Transverse colon (tissue), 4 donors: Measurements from ENCODE around the gene PRDX3. TPM values are rescaled to one million over a fixed set of nuclear protein-coding genes. Genes with fewer than 3 reads are reported as not detected.

Experiments used
- DNase-seq: peaks from one replicate; pipeline ENCODE4 v3.0.0-alpha.2; 2019
- H3K27ac ChIP-seq, 4 donors: fragments of 200-600 bp; sonication (generic); 2 replicates each; pipeline ENCODE4 v1.5.1; 2016 to 2018; ENCODE audit warnings: inconsistent platforms in 4 of 4
- H3K27me3 ChIP-seq: fragments of 200-600 bp; sonication (generic); 2 replicates; pipeline ENCODE4 v1.5.1; 2017; ENCODE audit warnings: inconsistent platforms
- H3K36me3 ChIP-seq, 4 donors: fragments of 200-600 bp; sonication (generic); 2 replicates each; pipeline ENCODE4 v1.5.1; 2017 to 2019; ENCODE audit warnings: inconsistent platforms in 4 of 4
- H3K4me1 ChIP-seq, 4 donors: fragments of 200-600 bp; sonication (generic); 2 replicates each; pipeline ENCODE4 v1.5.1; 2017 to 2020; ENCODE audit warnings: inconsistent platforms in 4 of 4
- H3K4me3 ChIP-seq, 4 donors: fragments of 200-600 bp; sonication (generic); 1 replicate in 1 of 4; 2 replicates in 3 of 4; pipeline versions ENCODE4 v1.5.1 to v1.6.1; 2017 to 2019; ENCODE audit warnings: inconsistent platforms in 4 of 4
- H3K9me3 ChIP-seq, 2 donors: fragments of 200-600 bp; sonication (generic); 2 replicates each; pipeline ENCODE4 v1.5.1; 2017 to 2019; ENCODE audit warnings: inconsistent platforms in 2 of 2
- EP300 ChIP-seq: sonication (generic); formaldehyde crosslinking; IDR thresholded peaks from one replicate; pipeline ENCODE4 v1.6.1; 2017; ENCODE audit warnings: antibody characterized with exemption, low read depth
- POLR2A ChIP-seq: fragments of 450-650 bp; IDR thresholded peaks from one replicate; pipeline ENCODE4 v1.6.1; 2016; ENCODE audit warnings: antibody characterized with exemption, mild to moderate bottlenecking, moderate library complexity
- POLR2AphosphoS5 ChIP-seq, 3 donors: sonication (generic); formaldehyde crosslinking; IDR thresholded peaks; one replicate each; pipeline ENCODE4 v1.6.1; 2016; ENCODE audit warnings: antibody characterized with exemption in 3 of 3
- WGBS, 2 donors: methylation state at CpG; one replicate each; pipeline ENCODE4 v1.1.5; 2018; ENCODE audit warnings: low coverage in 1 of 2; 5-methylcytosine and 5-hydroxymethylcytosine counted together
- in situ Hi-C, 4 donors: fragments of 200-750 bp; cut with MboI; loops; one replicate each; pipeline versions ENCODE4 v1.15.0 to v1.15.1; 2017; ENCODE audit warnings: low sequenced_read_pairs in 3 of 4, low pct_ligation_motif_present in 1 of 4, low pct_unique_long_range_greater_than_20kb in 1 of 4
- intact Hi-C: fragments of 100-400 bp; cut with DNase I; formaldehyde crosslinking; loops from one replicate; pipeline ENCODE4 v1.15.1; 2023; ENCODE audit warnings: low total_unique reads
- total RNA-seq, 4 donors: library from RNA; depleted of rRNA; stranded (reverse); fragments of >200 nt; gene quantifications; one replicate each; pipeline ENCODE4 v1.1.0, GENCODE V29; 2016
- TF ChIP-seq, protein P1 (sequence below), 5 experiments: fragments of 200-600 bp in 3 of 5; fragments of 450-650 bp in 2 of 5; sonication (generic) in 3 of 5; IDR thresholded peaks; 1 replicate in 2 of 5; 2 replicates in 3 of 5; pipeline ENCODE4 v1.5.1; 2016 to 2017; ENCODE audit warnings: antibody characterized with exemption in 5 of 5, inconsistent platforms in 3 of 5, mild to moderate bottlenecking in 2 of 5, moderate library complexity in 1 of 5

Gene PRDX3
- total RNA-seq, 4 donors from 2014 or later = 24.7 to 141 (median 78.9) TPM

- DNase-seq = no peak
- Histone ChIP-seq H3K9me3 (no peaks in the 10 kb centered on the region), H3K4me1 (peaks cover 14 to 36% (median 18%) of the 10 kb centered on the region in 4 donors), H3K4me3 (no peak overlapping the region), H3K27me3 (no peaks in the 10 kb centered on the region), H3K36me3 (no peaks in the 10 kb centered on the region), H3K27ac (peak overlapping the region; percentile 0 to 76 (median 45))
- in situ Hi-C loops = no loop called here
- no peak for TF ChIP-seq POLR2AphosphoS5 (IDR thresholded peaks at IDR 0.05)
- TF ChIP-seq EP300 = no peak
- TF ChIP-seq POLR2A = no peak
- TF ChIP-seq, protein P1, sequence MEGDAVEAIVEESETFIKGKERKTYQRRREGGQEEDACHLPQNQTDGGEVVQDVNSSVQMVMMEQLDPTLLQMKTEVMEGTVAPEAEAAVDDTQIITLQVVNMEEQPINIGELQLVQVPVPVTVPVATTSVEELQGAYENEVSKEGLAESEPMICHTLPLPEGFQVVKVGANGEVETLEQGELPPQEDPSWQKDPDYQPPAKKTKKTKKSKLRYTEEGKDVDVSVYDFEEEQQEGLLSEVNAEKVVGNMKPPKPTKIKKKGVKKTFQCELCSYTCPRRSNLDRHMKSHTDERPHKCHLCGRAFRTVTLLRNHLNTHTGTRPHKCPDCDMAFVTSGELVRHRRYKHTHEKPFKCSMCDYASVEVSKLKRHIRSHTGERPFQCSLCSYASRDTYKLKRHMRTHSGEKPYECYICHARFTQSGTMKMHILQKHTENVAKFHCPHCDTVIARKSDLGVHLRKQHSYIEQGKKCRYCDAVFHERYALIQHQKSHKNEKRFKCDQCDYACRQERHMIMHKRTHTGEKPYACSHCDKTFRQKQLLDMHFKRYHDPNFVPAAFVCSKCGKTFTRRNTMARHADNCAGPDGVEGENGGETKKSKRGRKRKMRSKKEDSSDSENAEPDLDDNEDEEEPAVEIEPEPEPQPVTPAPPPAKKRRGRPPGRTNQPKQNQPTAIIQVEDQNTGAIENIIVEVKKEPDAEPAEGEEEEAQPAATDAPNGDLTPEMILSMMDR (IDR thresholded peaks at IDR 0.05) = no peak
- intact Hi-C loops = no loop called here
- 72 to 94% methylated on average over 3 to 4 of the region's 4 CpGs for WGBS, 2 donors
Measured at GRCh38 chr10:119217991-119218490, 39.4 kb upstream of the PRDX3 start.

DNA sequence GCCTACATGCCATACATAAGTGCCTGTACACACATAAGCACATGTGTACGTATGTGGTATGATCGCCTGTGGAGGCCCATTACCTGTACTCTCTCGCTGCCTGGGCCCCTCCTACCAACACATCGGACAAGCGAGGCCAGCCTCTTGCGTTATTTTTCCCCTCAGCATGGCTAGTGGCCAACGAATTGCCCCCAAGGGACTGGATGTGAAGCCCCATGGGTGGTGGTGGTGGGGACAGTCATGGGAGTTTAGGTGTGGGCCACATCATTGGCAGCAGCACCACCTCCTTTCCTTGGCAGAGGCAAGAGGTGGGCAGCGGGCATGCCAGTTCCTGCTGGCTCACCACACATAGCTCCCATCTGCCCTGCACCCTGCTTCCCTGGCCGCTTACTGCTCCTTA is 38.8 kb upstream of the PRDX3 start:
- WGBS, 2 donors = 90% methylated on average over 9 of the region's 9 CpGs; no CpG with 5 or more reads in 1 of the 2 donors
- in situ Hi-C loops = no loop called here

GRCh38 chr10:119216127-119216526 is 37.5 kb upstream of the PRDX3 start:
- in situ Hi-C loops = no loop called here

More for the DNA sequence above, 38.8 kb upstream of the PRDX3 start:
- no peaks in the 10 kb centered on the region for H3K9me3 ChIP-seq
- no peaks in the 10 kb centered on the region for H3K36me3 ChIP-seq
- H3K4me1 ChIP-seq = peaks cover 9 to 36% (median 17%) of the 10 kb centered on the region in 4 donors
- H3K27ac ChIP-seq = peak overlapping the region in 3 of 4 donors; percentile 0 to 76 (median 29)
- TF ChIP-seq EP300 (no peak), POLR2AphosphoS5 (IDR thresholded peaks at IDR 0.05) (no peak), POLR2A (no peak)
- TF ChIP-seq, protein P1 (IDR thresholded peaks at IDR 0.05) = no peak
- no peak for DNase-seq
- no peaks in the 10 kb centered on the region for H3K27me3 ChIP-seq
- H3K4me3 ChIP-seq = no peak overlapping the region
- intact Hi-C loops = no loop called here

DNA sequence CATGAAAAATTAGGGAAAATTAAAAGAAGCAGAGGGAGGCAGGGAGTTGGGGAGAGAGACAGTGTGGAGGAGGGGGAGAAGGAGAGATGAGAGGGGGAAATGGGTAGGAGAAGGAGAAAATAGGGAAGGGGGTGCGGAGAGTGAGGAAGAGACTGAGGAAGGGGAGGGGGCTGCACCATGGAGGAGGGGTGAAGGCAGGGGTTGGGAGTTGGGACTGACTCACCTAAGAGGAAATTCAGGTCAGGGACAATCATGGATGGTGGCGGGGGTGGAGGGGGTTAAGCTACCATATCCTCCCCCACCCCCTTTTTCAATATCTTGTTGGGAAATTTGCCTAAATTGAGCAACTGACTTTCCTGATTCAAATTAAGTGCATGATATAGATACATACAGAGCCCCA is 36.8 kb upstream of the PRDX3 start:
- no peaks in the 10 kb centered on the region for H3K27me3 ChIP-seq
- H3K4me3 ChIP-seq = no peak overlapping the region
- in situ Hi-C loops = no loop called here
- DNase-seq = no peak
- H3K9me3 ChIP-seq = no peaks in the 10 kb centered on the region
- WGBS, 2 donors = 91 to 100% methylated on average over 2 of the region's 2 CpGs
- H3K4me1 ChIP-seq = peaks cover 0 to 45% (median 20%) of the 10 kb centered on the region in 4 donors
- H3K27ac ChIP-seq = peak overlapping the region in 1 of 4 donors; percentile 12
- no peaks in the 10 kb centered on the region for H3K36me3 ChIP-seq
- no peak for TF ChIP-seq POLR2A
- no peak for TF ChIP-seq POLR2AphosphoS5 (IDR thresholded peaks at IDR 0.05)
- TF ChIP-seq EP300 = no peak
- TF ChIP-seq, protein P1 (IDR thresholded peaks at IDR 0.05) = no peak
- intact Hi-C loops = no loop called here

More at GRCh38 chr10:119216127-119216526, 37.5 kb upstream of the PRDX3 start:
- Histone ChIP-seq H3K27ac (peak overlapping the region in 3 of 4 donors; percentile 7 to 47 (median 12)), H3K27me3 (no peaks in the 10 kb centered on the region), H3K9me3 (no peaks in the 10 kb centered on the region), H3K4me3 (no peak overlapping the region), H3K36me3 (no peaks in the 10 kb centered on the region), H3K4me1 (peaks cover 0 to 38% (median 17%) of the 10 kb centered on the region in 4 donors)
- 77 to 80% methylated on average over 4 to 5 of the region's 5 CpGs for WGBS, 2 donors
- intact Hi-C loops = no loop called here
- no peak for DNase-seq
- TF ChIP-seq POLR2A (no peak), EP300 (no peak), POLR2AphosphoS5 (IDR thresholded peaks at IDR 0.05) (no peak)
- TF ChIP-seq, protein P1 (IDR thresholded peaks at IDR 0.05) = no peak
